Measurements from ENCODE around the gene MANSC1.
"Not testable (repeated sequence)": the region's sequence is repeated elsewhere in the genome, so short reads cannot be mapped to it uniquely, and the experiment has no call there.

GRCh38 chr12:12351468-12352185, 1.6 kb upstream of the MANSC1 start:
- not testable (repeated sequence) for TF ChIP-seq CTCF (IDR thresholded peaks at IDR 0.05); EZH2 (IDR thresholded peaks at IDR 0.05; ENCODE audit: borderline replicate concordance, insufficient read depth, low read depth, low read length, poor library complexity, severe bottlenecking)

Measured in B cell (primary cell).